Stimulated activated CD8-positive, alpha-beta memory T cell treated with anti-CD3 and anti-CD28 coated beads, Interleukin-7, amount 100 ng/mL, for 4 hours (primary cell): ENCODE results near the gene NPR2.

ENCODE experiments used
- DNase-seq, 2 donors: peaks; one replicate each; pipeline ENCODE4 v3.0.0-alpha.2; 2020; ENCODE audit warnings: low read depth in 2 of 2

NPR2 gene

GRCh38 chr9:35858458-35858857, 67.1 kb downstream of the NPR2 start:
- no peak for DNase-seq
